ENCODE results near the gene ANKRD61. TPM values are rescaled to one million over a fixed set of nuclear protein-coding genes. Genes with fewer than 3 reads are reported as not detected.

Gene ANKRD61
- total RNA-seq, 6 experiments from 2014 or later, result 0.17 to 0.24 (median 0.19) TPM; not detected in 2

GRCh38 chr7:6022707-6023106, 8.5 kb upstream of the ANKRD61 start:
- H3K27ac Mint-ChIP-seq, result no peak overlapping the region
- H3K27me3 Mint-ChIP-seq (ENCODE audit: insufficient read depth), result peaks cover 11% of the 10 kb centered on the region
- peaks cover 62% of the 10 kb centered on the region for H3K36me3 Mint-ChIP-seq (ENCODE audit: low read depth)
- H3K4me3 Mint-ChIP-seq, result no peak overlapping the region
- DNase-seq, result no peak
- H3K9me3 Mint-ChIP-seq, result no peaks in the 10 kb centered on the region
- TF ChIP-seq, protein P1, sequence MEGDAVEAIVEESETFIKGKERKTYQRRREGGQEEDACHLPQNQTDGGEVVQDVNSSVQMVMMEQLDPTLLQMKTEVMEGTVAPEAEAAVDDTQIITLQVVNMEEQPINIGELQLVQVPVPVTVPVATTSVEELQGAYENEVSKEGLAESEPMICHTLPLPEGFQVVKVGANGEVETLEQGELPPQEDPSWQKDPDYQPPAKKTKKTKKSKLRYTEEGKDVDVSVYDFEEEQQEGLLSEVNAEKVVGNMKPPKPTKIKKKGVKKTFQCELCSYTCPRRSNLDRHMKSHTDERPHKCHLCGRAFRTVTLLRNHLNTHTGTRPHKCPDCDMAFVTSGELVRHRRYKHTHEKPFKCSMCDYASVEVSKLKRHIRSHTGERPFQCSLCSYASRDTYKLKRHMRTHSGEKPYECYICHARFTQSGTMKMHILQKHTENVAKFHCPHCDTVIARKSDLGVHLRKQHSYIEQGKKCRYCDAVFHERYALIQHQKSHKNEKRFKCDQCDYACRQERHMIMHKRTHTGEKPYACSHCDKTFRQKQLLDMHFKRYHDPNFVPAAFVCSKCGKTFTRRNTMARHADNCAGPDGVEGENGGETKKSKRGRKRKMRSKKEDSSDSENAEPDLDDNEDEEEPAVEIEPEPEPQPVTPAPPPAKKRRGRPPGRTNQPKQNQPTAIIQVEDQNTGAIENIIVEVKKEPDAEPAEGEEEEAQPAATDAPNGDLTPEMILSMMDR (IDR thresholded peaks at IDR 0.05), result no peak
- H3K4me1 Mint-ChIP-seq (ENCODE audit: low read depth), result no peaks in the 10 kb centered on the region; the same call in 1 of the 2 replicates

- TF ChIP-seq, protein P1 (IDR thresholded peaks at IDR 0.05), result no peak
- DNase-seq, result no peak
- H3K4me3 Mint-ChIP-seq, result no peak overlapping the region
- H3K9me3 Mint-ChIP-seq, result no peaks in the 10 kb centered on the region
- peak overlapping the region; percentile 8; the same call in 1 of the 2 replicates for H3K27ac Mint-ChIP-seq
- peaks cover 11% of the 10 kb centered on the region for H3K27me3 Mint-ChIP-seq (ENCODE audit: insufficient read depth)
- peaks cover 56% of the 10 kb centered on the region for H3K36me3 Mint-ChIP-seq (ENCODE audit: low read depth)
- no peaks in the 10 kb centered on the region; the same call in 1 of the 2 replicates for H3K4me1 Mint-ChIP-seq (ENCODE audit: low read depth)
Observed at GRCh38 chr7:6023974-6024435, 7.2 kb upstream of the ANKRD61 start.

- peaks cover 37% of the 10 kb centered on the region for H3K36me3 Mint-ChIP-seq (ENCODE audit: low read depth)
- DNase-seq, result peak; percentile 22
- H3K27ac Mint-ChIP-seq, result no peak overlapping the region; the same call in 1 of the 2 replicates
Observed at GRCh38 chr7:6026011-6026819, 5.0 kb upstream of the ANKRD61 start.

GRCh38 chr7:6026820-6027311, 4.3 kb upstream of the ANKRD61 start:
- no peak for DNase-seq
- Mint-ChIP-seq H3K27ac (peak overlapping the region; percentile 21; the same call in 1 of the 2 replicates), H3K4me1 (ENCODE audit: low read depth) (no peaks in the 10 kb centered on the region), H3K36me3 (ENCODE audit: low read depth) (peaks cover 31% of the 10 kb centered on the region), H3K4me3 (no peak overlapping the region), H3K27me3 (ENCODE audit: insufficient read depth) (peaks cover 6% of the 10 kb centered on the region), H3K9me3 (no peaks in the 10 kb centered on the region)
- TF ChIP-seq, protein P1 (IDR thresholded peaks at IDR 0.05), result no peak; the same call in 1 of the 2 replicates

More at GRCh38 chr7:6026011-6026819, 5.0 kb upstream of the ANKRD61 start:
- TF ChIP-seq, protein P1 (IDR thresholded peaks at IDR 0.05), result peak; percentile 56
- no peaks in the 10 kb centered on the region for H3K4me1 Mint-ChIP-seq (ENCODE audit: low read depth)
- no peaks in the 10 kb centered on the region for H3K9me3 Mint-ChIP-seq
- peaks cover 8% of the 10 kb centered on the region for H3K27me3 Mint-ChIP-seq (ENCODE audit: insufficient read depth)
- no peak overlapping the region for H3K4me3 Mint-ChIP-seq

DNA sequence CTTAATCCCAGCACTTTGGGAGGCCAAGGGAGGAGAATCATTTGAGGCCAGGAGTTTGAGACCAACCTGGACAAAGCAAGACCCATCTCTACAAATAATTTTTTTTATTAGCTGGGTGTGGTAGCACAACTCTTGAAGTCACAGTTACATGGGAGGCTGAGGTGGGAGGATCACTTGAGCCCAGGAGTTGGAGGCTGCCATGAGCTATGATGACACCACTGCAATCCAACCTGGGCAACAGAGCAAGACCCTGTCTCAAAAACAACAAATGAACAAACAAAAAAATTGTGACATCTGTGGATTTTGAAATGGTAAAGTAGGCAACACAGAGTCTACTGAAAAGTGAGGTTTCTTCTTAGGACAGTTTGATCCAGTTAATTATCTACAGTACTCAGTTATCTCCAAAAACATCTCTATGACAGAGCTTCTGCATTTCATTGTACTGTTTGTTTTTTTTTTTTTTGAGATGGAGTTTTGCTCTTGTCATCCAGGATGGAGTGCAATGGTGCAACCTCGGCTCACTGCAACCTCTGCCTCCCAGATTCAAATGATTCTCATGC, 3.3 kb upstream of the ANKRD61 start:
- no peak overlapping the region for H3K4me3 Mint-ChIP-seq
- TF ChIP-seq, protein P1 (IDR thresholded peaks at IDR 0.05), result no peak
- no peaks in the 10 kb centered on the region for H3K4me1 Mint-ChIP-seq (ENCODE audit: low read depth)
- H3K9me3 Mint-ChIP-seq, result no peaks in the 10 kb centered on the region
- peaks cover 29% of the 10 kb centered on the region for H3K36me3 Mint-ChIP-seq (ENCODE audit: low read depth)
- H3K27ac Mint-ChIP-seq, result no peak overlapping the region
- H3K27me3 Mint-ChIP-seq (ENCODE audit: insufficient read depth), result peaks cover 5% of the 10 kb centered on the region
- DNase-seq, result no peak

Data from HFFc6 (cell line).